ENCODE results near the gene NPBWR2. TPM values are rescaled to one million over a fixed set of nuclear protein-coding genes. Genes with fewer than 3 reads are reported as not detected.
"Not testable (repeated sequence)": the region's sequence is repeated elsewhere in the genome, so short reads cannot be mapped to it uniquely, and the experiment has no call there.

Gene NPBWR2
- polyA plus RNA-seq, 1 donor = not detected

DNA sequence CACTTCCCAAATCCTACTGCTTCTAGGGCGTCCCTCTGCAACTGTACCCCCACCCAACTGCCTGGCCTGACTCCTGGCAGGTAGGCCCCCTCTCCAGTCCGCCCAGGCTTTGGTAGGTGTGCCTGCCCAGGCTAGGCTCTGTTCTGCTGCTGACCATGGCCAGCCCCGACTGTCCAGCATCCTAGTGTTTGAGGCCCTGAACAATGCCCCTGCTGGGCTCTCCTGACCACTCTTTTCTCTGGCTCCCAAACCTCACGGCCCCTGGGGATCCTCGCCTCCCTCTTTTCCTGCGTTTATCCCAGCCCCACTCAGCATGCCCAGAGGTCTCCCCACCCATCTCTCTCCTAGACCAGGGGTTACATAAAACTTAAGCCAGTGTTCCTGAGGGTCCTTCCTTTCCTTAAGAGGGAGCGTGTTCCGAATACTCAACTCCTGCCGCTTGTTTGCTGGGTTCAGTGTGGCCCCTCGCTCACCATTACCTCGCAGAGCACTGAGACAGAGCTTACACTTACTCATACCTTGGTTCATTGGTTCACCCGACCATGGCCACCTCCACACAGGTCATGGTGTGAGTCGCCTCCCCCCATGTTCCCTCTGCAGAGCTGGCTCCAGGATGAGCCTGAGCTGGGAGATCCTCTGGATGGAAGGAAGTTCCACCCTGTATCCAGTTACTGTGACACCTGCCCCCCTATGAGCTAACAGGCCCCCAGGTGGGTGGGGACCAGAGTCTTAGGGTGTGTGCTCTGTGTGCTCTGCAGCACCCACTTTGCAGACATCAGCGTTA, 35.8 kb upstream of the NPBWR2 start:
- DNase-seq = no peak

DNA sequence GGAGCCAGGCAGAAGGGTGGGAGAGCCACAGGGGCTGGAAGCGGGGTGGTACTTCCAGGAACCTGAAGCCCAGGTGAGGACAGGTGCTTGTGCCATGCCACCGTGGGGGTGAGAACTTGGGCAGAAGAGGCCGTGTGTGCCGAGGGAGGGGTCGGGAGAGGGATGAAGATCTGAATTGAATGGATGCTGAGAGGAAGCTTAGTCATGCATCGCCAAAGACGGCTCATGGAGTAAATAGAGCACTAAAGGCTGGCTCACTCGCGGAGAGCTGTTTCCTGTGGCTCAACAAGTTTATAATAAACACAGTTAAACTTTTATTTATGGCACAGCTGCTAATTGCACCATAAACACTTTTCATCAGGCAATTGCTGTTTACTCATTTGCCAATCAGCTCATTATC, 35.2 kb upstream of the NPBWR2 start:
- DNase-seq = no peak

DNA sequence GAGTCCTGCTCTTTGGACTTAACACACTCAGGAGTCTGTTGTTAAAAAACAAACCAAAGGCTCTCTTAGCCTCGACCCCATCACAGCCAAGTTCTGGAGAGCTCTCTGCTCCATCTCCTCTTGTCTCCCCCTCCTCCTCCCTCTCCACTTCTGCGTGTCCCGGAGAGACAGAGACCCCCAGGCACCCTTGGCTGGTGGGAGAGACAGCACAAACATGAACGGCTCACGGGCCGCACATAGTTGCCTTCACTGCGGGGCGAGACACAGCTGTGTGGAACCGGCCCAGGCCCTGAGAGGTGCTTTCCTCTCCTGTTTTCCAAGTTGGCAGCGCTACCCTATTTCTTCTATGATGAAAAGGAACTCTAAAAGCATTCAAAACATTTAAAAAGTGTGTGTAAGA, 33.6 kb upstream of the NPBWR2 start:
- DNase-seq = no peak

DNA sequence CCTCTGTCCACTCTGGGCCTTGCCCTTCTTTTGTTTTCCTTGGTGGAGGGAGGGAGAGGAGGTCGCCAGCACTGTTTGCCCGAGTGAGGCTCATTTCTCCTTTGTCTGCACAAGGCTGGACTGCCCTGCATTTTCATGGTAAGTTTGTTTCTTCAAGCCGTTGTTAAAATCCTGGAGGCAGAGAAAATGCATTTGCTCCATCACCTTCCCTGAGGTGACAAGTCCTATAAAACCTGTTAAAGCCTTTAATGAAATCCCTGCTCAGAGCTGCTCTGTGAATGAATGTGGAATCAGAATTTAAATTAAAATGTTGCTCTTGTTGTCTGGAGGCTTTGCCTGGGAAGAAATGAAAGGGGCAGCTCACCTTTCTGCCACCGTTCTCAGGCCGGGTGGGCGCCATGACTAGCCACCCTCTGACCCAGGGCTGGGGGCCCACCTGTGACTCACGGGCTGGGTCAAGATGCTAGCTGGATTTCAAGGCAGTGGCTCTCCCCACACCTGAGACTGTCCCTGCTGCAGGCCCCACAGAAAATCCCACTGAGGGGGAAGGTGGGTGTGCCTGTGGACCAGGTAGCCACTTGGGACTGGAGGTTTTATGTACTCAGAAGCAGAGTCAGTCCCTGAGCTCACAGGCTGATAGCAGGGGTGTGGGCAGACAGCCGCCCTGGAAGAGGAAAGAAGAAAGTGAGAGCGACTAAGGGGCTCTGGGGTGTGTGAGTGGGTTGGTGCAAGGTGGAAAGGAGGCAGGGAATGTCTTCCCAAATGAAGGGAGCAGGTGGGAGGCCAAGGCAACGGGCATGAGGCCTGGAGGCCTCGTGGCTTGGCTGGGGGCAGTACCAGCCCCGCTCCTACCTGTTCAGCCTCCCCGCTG, 32.9 kb upstream of the NPBWR2 start:
- DNase-seq = no peak

DNA sequence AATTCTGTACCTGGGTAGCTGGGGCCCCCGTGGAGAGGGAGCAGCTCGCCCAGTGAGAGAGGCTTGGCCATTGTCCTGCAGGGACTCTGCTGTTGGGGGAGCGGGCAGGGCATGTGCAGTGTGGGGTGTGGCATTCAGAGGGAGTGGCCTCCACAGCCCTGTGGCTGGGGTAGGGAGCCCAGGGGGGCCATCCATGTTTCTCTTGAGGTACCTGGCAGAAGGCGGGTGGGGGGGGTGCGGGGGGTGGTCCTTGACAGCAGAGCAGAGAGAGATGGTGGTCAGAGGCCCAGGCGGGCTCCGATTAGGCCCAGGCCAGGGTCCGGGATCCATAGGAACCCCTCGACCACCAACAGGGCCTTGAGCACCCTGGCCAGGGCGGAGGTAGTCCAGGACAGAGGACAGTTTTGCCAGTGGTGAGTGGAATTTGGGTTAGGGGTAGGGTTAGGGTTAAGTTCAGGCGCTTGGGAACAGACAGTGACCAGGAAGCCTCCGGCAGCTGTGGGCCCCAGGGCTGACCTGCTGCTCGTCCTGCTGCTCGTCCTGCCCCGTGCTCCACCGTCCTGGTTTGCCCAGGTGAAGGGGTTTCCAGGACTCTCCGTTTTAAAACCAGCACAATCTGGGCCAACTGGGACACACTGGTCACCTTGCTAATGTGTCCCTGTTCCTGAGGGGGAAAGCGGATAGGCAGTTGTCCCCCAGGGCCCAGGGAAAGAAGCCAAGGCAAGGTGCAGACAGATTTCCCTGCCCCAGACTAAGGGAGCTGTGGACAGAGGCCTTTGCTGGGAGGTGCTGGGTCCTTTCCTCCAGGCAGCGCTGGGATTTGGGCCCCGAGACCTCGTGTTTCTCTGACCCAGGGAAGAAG, 32.1 kb upstream of the NPBWR2 start:
- no peak for DNase-seq

DNA sequence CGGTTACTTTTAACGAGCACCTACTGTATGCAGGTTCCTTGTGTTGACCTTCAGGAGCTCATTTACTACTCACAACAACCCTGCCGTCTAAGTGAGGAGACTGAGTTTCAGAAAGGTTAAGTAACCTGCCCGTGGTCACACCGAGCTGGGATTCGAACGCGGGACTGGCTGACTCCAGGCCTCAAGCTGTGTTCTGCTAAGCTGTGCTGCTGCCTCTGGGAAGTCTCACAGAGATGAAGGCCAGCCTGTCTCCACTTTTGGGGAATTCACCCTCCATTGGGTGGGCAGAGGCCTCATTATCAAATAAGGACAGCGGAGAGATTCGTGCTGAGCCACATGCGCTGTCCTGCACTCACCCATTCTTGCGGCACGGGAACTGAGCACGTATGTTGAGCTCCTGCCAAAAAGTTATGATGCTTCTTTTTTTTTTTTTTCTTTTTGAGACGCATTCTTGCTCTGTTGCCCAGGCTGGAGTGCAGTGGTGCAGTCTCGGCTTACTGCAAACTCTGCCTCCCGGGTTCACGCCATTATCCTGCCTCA, 31.0 kb upstream of the NPBWR2 start:
- DNase-seq = no peak

DNA sequence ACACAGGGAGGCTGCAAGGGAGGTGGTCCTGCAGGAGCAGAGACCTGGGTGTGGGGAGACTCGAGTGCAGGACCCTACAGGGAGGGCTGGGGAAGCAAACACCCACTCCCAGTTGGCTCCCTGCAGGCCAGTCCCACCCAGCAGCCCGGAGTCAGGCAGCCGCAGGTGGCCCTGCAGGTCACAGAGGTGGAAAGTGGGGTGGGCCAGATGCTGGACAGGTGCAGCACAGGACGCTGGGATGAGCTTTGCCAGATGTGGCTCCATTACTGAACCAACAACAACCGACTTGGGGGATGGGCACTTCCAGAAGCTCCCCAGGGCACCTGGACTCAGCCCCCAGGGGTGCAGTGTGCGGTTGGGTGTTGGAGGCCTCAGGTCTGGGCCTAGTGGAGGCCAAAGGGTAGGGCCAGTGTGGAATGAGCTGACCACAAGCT, 30.2 kb upstream of the NPBWR2 start:
- DNase-seq = no peak

DNA sequence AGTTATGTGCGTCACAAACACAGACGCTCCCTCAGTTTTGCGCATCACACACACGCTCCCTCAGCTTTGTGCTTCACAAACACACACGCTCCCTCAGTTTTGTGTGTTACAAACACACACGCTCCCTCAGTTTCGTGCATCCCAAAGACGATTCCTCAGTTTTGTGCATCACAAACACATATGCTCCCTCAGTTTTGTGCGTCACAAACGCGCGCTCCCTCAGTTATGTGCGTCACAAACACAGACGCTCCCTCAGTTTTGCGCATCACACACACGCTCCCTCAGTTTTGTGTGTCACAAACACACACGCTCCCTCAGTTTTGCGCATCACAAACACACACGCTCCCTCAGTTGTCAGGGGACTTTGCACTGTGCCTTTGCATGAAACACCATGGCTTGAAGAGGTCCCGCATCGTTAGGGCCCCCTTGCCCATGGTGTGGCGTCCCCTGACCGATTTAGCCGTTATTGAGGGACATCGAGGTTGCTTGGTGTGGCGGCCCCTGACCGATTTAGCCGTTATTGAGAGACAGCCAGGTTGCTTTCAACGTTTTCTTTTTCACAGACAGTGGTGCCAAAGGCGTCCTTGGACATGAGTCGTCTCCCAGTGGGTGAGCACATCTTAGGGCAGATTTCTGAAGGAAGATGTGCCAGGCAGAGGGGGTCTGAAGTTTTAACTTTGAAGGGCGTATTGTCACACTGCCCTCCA, 28.8 kb upstream of the NPBWR2 start:
- DNase-seq = no peak

DNA sequence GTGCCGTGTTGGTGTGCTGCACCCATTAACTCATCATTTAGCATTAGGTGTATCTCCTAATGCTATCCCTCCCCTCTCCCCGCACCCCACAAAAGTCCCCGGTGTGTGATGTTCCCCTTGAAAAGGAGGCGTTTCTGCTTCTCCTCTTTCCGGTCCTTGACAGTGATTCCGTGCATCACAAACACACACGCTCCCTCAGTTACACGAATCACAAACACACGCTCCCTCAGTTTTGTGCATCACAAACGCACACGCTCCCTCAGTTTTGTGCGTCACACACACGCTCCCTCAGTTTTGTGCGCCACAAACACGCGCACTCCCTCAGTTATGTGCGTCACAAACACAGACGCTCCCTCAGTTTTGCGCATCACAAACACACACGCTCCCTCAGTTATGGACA, 27.4 kb upstream of the NPBWR2 start:
- not testable (repeated sequence) for DNase-seq

DNA sequence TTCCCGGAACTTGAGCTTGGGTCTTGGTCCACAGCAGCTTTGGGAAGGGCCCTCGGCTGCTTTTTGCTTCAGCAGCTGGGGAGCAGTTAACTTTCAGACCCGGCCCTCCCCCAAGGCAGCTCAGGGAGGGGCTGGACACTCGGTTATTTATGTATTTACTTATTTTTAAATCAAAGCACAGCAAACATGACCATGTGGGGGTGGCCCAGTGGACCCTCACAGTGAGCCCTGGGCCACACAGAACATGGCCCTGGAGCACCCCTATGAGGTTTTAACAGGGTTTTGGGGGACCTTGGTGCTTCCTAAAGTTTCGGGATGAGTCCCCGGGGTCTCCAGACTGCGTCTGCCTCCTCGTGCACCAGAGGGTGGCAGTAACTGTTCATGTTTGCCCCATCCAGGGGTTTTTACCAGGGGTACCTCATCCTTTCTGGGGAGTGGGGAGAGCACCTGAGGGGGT, 26.6 kb upstream of the NPBWR2 start:
- DNase-seq = no peak

DNA sequence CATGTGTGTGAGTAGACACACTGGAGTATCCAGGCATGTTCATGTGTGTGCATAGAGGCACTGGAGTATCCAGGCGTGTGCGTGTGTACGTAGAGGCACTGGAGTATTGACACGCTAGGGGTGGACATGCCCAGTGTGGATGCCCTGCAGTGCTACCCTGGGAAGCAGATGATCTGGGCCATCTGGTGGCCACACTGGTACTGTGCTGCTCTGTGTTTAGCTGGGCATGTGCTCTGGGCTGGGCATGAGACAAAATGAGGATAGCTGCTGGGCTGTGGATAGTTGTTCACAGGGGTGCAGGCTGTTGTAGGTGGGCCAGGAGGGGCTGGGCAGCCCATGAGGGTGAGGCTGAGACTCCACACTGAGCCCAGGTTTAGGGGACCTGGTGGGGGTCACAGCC, 24.0 kb upstream of the NPBWR2 start:
- no peak for DNase-seq

DNA sequence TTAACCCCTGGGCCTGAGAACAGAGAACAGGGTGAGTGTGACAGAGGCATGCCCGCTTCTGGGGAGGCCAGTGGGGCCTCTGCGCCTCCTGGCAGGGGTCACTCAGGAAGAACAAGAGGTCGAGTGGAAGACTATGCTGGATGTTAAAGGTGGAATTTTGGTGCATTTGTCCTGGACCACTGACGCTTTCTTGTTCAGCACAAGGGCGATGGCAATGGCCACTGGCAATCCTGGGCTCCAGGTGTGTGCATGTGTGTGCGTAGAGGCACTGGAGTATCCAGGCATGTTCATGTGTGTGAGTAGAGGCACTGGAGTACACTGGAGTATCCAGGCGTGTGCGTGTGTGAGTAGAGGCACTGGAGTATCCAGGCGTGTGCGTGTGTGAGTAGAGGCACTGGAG, 23.5 kb upstream of the NPBWR2 start:
- DNase-seq = no peak

DNA sequence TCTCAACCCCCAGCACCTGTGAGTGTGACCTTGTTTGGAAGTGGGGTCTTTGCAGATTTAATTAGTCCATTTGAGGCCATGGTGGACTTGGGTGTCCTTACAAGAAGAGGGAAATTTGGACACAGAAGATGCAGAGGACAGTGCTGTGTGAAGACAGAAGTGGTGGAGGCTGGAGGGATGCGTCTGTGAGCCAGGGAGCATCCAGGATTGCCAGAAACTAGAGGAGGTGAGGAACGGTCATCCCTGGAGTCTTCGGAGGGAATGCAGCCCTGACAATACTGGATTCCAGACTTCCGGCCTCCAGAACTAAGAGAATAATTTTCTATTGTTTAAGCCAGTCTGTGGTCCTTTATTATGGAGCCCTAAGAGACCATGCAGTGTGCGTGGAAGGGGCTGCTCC, 22.9 kb upstream of the NPBWR2 start:
- DNase-seq = no peak

DNA sequence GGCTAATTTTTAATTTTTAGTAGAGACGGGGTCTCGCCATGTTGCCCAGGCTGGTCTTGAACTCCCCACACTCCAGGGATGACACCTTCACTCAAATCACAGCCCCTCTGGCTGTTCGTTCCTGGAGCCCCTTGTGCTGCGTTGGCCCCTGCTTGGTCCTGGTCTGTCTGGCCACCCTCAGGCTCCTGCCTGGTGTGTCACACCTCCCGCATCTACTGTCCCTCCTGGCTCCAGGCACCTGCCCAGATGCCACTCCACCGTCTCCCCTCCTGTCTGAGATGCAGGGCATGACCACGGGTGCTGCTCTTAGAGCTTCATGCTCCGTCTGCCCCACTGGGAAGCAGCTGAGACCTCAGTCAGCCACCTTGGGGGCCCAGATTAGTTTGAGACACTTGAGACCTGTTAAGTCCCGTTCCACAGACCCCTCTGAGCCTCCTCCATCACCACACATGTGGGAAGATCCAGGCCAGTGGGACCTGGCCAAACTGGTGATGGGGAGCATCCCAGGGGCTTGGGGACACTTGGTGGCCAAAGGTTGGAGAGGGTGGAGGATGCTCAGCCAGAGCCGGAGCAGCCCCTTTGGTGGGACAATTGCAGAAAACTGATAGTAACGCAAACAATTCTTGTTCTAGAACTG, 21.9 kb upstream of the NPBWR2 start:
- no peak for DNase-seq

DNA sequence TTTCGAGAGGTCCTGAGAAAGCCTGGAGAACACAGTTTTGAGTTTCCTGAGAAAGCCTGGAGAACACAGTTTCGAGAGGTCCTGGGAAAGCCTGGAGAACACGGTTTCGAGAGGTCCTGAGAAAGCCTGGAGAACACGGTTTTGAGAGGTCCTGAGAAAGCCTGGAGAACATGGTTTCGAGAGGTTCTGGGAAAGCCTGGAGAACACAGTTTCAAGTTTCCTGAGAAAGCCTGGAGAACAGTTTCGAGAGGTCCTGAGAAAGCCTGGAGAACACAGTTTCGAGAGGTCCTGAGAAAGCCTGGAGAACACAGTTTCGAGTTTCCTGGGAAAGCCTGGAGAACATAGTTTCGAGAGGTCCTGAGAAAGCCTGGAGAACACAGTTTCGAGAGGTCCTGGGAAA, 16.2 kb upstream of the NPBWR2 start:
- DNase-seq = not testable (repeated sequence)

DNA sequence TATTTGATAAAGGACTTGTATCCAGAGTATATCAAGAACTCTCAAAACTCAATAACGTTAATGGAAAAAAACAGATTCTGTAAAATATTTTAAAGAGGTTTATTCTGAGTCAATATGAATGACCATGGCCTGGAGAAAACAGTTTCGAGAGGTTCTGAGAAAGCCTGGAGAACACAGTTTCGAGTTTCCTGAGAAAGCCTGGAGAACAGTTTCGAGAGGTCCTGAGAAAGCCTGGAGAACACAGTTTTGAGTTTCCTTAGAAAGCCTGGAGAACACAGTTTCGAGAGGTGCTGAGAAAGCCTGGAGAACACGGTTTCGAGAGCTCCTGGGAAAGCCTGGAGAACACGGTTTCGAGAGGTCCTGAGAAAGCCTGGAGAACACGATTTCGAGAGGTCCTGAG, 15.6 kb upstream of the NPBWR2 start:
- not testable (repeated sequence) for DNase-seq

DNA sequence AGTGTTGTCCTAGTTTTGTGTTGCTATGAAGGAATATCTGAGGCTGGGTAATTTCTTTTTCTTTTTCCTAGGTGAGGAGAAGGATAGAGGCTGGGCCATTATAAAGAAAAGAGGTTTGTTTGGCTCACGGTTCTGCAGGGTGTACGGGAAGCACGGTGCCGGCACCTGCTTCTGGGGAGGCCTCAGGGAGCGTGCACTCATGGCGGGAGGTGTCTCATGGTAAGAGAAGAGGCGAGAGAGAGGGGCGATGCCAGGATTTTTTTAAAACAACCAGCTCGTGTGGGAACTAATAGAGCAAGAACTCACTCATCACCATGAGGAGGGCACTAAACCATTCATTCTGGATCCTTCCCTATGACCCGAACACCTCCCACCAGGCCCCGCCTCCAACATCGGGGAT, 14.2 kb upstream of the NPBWR2 start:
- DNase-seq = no peak

DNA sequence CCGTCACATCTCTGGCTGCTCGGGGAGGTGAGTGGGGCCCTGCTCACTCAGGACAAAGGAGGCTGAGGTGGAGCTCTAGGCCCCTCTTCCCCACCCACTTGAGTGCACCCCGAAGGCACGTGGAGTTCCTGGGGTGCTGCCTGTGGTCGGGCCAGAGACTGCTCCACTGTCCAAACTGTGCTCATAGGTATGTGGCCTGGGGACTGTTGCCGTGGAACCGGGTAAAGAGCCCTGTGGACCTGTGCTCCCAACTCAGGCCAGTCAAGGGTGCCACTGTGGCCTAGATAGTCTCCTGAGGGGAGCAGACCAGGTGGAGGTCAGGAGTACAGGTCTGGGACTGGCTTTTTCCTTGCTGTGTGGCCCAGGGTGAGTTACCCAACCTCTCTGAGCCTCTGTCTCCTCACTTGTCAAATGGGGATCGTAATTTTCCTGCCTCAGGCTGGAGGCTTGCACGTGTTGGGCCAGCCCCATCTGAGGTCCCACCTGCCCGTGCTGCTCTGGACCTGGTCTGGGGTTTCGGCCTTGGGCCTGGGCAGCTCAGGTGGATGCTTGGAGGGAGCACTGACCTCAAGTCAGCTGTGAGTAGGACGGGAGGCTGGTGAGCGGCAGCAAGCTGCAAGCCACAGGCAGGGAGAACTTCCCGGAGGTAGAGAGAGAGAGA, 12.4 kb upstream of the NPBWR2 start:
- no peak for DNase-seq

DNA sequence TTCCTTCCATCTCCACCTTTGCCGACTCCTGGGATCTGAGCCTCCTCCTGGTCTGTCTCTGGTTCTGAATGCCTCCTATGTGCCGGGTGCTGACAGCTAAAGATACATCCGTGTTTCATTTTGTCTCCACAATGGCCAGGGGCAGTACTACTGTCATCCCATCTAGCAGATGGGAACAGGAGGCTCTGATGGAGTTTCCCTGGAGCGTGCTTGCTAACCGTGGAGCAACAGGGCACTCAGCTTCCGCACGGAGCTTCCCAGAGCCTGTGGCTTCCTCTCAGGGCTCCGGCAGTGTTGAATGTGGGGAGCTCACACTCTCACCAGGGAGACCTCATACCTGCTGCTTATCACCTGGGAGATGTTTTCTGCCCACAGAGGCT, 11.9 kb upstream of the NPBWR2 start:
- DNase-seq = no peak

DNA sequence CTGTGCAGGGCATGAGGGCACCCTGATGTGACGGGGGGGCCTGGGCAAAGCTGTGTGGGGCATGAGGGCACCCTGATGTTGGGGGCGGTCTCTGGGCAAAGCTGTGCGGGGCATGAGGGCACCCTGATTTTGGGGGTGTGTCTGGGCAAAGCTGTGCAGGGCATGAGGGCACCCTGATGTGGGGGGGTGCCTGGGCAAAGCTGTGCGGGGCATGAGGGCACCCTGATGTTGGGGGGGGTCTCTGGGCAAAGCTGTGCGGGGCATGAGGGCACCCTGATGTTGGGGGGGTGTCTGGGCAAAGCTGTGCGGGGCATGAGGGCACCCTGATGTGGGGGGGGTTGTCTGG, 10.0 kb upstream of the NPBWR2 start:
- not testable (repeated sequence) for DNase-seq
